ENCODE data around the gene MAP7D1.

DNA sequence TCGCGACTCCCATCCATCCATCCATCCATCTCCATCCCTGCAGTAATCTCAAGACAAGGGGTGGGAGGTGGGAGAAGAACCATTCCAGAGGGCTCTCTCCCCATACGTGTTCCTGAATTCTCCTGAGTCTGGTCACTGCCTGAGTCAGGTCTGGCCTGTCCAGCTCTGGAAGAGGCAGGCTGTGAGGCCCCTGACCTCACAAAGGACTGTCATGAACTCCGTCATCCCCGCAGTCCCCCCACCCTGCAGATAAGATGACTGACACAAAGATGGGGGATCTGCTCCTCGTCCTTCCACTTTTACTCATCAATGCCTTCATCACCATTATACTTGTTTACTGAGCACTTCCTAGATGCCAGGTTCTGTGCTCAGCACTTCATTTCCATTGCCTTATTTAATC is 1.6 kb upstream of the MAP7D1 start:
- no peak for TF ChIP-seq CTCF (IDR thresholded peaks at IDR 0.05)
- no peak for TF ChIP-seq POLR2A (IDR thresholded peaks at IDR 0.05)
- TF ChIP-seq POLR2AphosphoS5 (IDR thresholded peaks at IDR 0.05; ENCODE audit: insufficient read depth in 1 of 2, low read depth in 1 of 2) = no peak
